ENCODE measurements around the gene SPATA16.

DNA sequence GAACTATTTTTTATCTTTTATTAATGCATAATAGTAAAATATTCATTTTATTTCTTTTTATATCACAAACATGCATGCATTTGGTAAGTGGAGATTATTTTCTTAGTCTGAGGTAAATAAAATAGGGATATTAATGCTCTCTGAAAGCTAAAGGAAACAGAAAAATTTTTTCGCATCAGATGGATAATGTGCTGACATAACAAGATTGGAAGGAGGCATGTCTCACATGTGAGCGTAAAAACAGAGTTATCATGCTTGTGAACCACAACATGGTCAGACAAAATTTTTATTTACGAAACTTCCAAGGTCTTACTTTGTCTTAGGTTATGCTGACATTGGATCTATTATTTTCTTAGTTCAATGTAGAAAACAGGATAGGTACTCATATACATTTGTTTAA is 166.1 kb downstream of the SPATA16 start:
- TF ChIP-seq CTCF (IDR thresholded peaks at IDR 0.05) (no peak), POLR2A (IDR thresholded peaks at IDR 0.05) (no peak)

Data from testis (tissue), 2 donors.